CD8-positive, alpha-beta memory T cell (primary cell): ENCODE measurements around the gene MICB. TPM values are rescaled to one million over a fixed set of nuclear protein-coding genes. Genes with fewer than 3 reads are reported as not detected.

Experiments used
- CTCF ChIA-PET: fragments of 350-600 bp; sonication (Branson Sonifier 250); formaldehyde crosslinking; loops from one replicate; lab custom pipeline; 2021; ENCODE audit warnings: antibody characterized with exemption; lab: Charles Lee
- POLR2A ChIA-PET: fragments of 350-600 bp; sonication (Branson Sonifier 250); formaldehyde crosslinking; loops from one replicate; lab custom pipeline; 2021; ENCODE audit warnings: antibody characterized with exemption; lab: Charles Lee
- DNase-seq, 5 donors: peaks; one replicate each; pipeline versions ENCODE4 v3.0.0 to v3.0.0-alpha.2; 2020 to 2022; ENCODE audit warnings: mixed read lengths in 1 of 5
- H3K27ac ChIP-seq: one replicate; pipeline ENCODE4 v1.7.0; 2013; ENCODE audit warnings: low read depth, mild to moderate bottlenecking, low read length, moderate library complexity
- H3K27me3 ChIP-seq: 2 replicates; pipeline ENCODE4 v1.7.0; 2013; ENCODE audit warnings: low read length, mild to moderate bottlenecking; ENCODE audit not compliant: insufficient read depth, poor library complexity, severe bottlenecking
- H3K36me3 ChIP-seq: 2 replicates; pipeline ENCODE4 v1.7.0; 2013; ENCODE audit warnings: mild to moderate bottlenecking, low read length, moderate library complexity; ENCODE audit not compliant: insufficient read depth
- H3K4me1 ChIP-seq: 2 replicates; pipeline ENCODE4 v1.7.0; 2013; ENCODE audit warnings: mild to moderate bottlenecking, low read length, moderate library complexity; ENCODE audit not compliant: insufficient read depth
- H3K4me3 ChIP-seq: 2 replicates; pipeline ENCODE4 v1.7.0; 2013; ENCODE audit warnings: mild to moderate bottlenecking, low read length
- H3K9me3 ChIP-seq: 2 replicates; pipeline ENCODE4 v1.7.0; 2013; ENCODE audit warnings: mild to moderate bottlenecking, low read length
- H3K27ac Mint-ChIP-seq, 8 donors: one replicate each; pipeline ENCODE4 v1.8.0; 2020 to 2021; ENCODE audit warnings: mixed read lengths in 8 of 8, mild to moderate bottlenecking in 6 of 8, inconsistent platforms in 3 of 8, moderate library complexity in 3 of 8
- H3K27me3 Mint-ChIP-seq, 2 donors: one replicate each; pipeline ENCODE4 v1.8.0; 2020 to 2021; ENCODE audit warnings: mixed read lengths in 2 of 2, mild to moderate bottlenecking in 1 of 2, moderate library complexity in 1 of 2
- H3K36me3 Mint-ChIP-seq, 3 donors: one replicate each; pipeline ENCODE4 v1.8.0; 2020 to 2021; ENCODE audit warnings: mixed read lengths in 3 of 3, inconsistent platforms in 1 of 3, mild to moderate bottlenecking in 1 of 3
- H3K4me1 Mint-ChIP-seq, 3 donors: one replicate each; pipeline ENCODE4 v1.8.0; 2020 to 2021; ENCODE audit warnings: mixed read lengths in 3 of 3, inconsistent platforms in 1 of 3, mild to moderate bottlenecking in 1 of 3
- H3K4me3 Mint-ChIP-seq, 7 donors: one replicate each; pipeline ENCODE4 v1.8.0; 2020 to 2021; ENCODE audit warnings: mixed read lengths in 7 of 7, mild to moderate bottlenecking in 6 of 7, moderate library complexity in 4 of 7, inconsistent platforms in 2 of 7
- H3K9me3 Mint-ChIP-seq, 5 donors: one replicate each; pipeline ENCODE4 v1.8.0; 2020 to 2022; ENCODE audit warnings: mixed read lengths in 5 of 5, mild to moderate bottlenecking in 3 of 5, moderate library complexity in 2 of 5, inconsistent platforms in 1 of 5
- polyA plus RNA-seq: library from polyadenylated mRNA; unstranded; fragments of 300-500 nt; fragmentation: Illumina TruSeq; gene quantifications from one replicate; pipeline ENCODE4 v1.2.3, GENCODE V29; 2021
- total RNA-seq, 2 experiments: library from RNA; stranded (reverse); gene quantifications; one replicate each; pipeline ENCODE4 v1.2.3, GENCODE V29; 2021

Gene MICB
- total and polyA plus RNA-seq, 3 experiments from 2014 or later = 12.0 to 22.3 (median 21.9) TPM

GRCh38 chr6:31531771-31532643 is 34.1 kb downstream of the MICB start:
- H3K36me3 ChIP-seq = peaks cover 60% of the 10 kb centered on the region
- POLR2A ChIA-PET = no interaction called here
- Mint-ChIP-seq H3K36me3 (peaks cover 14 to 78% (median 31%) of the 10 kb centered on the region in 3 donors), H3K4me3 (no peak overlapping the region), H3K9me3 (no peaks in the 10 kb centered on the region), H3K4me1 (peaks cover 22 to 43% (median 33%) of the 10 kb centered on the region in 3 donors), H3K27ac (peak overlapping the region in 4 of 8 donors; percentile 50 to 62 (median 58)), H3K27me3 (no peaks in the 10 kb centered on the region)
- DNase-seq = no peak
- H3K9me3 ChIP-seq = no peaks in the 10 kb centered on the region
- no peak overlapping the region for H3K27ac ChIP-seq
- peaks cover 3% of the 10 kb centered on the region for H3K4me1 ChIP-seq
- CTCF ChIA-PET = no interaction called here
- no peak overlapping the region for H3K4me3 ChIP-seq
- H3K27me3 ChIP-seq = no peaks in the 10 kb centered on the region

GRCh38 chr6:31532644-31533454 is 34.9 kb downstream of the MICB start:
- no peak for DNase-seq
- H3K27ac ChIP-seq = no peak overlapping the region
- peaks cover 60% of the 10 kb centered on the region for H3K36me3 ChIP-seq
- no peaks in the 10 kb centered on the region for H3K27me3 ChIP-seq
- H3K27me3 Mint-ChIP-seq = no peaks in the 10 kb centered on the region
- no peaks in the 10 kb centered on the region for H3K9me3 ChIP-seq
- H3K36me3 Mint-ChIP-seq = peaks cover 14 to 83% (median 31%) of the 10 kb centered on the region in 3 donors
- H3K4me1 ChIP-seq = peaks cover 3% of the 10 kb centered on the region
- no peaks in the 10 kb centered on the region for H3K9me3 Mint-ChIP-seq
- CTCF ChIA-PET = no interaction called here
- peak overlapping the region in 6 of 8 donors; percentile 55 to 75 (median 64) for H3K27ac Mint-ChIP-seq
- POLR2A ChIA-PET = no interaction called here
- H3K4me3 ChIP-seq = no peak overlapping the region
- H3K4me1 Mint-ChIP-seq = peaks cover 25 to 48% (median 33%) of the 10 kb centered on the region in 3 donors
- no peak overlapping the region for H3K4me3 Mint-ChIP-seq

DNA sequence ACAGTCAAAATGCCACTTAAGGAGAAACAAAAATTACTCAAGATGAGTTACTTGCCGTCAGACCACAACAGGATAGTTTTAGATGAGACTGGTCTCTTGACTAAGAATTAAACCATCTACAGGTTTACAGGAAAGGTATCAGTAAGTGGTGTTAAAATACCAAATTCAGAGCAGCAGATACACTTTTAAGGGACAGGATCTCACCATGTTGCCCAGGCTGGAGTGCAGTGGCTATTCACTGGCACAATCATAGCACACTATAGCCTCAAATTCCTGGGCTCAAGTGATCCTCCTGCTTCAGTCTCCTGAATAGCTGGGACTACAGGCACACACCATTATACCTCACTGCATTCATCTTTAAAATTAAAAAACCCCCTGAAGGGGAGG is 35.5 kb downstream of the MICB start:
- Histone ChIP-seq H3K27ac (no peak overlapping the region), H3K36me3 (peaks cover 65% of the 10 kb centered on the region), H3K4me1 (peaks cover 9% of the 10 kb centered on the region), H3K27me3 (no peaks in the 10 kb centered on the region), H3K4me3 (no peak overlapping the region), H3K9me3 (no peaks in the 10 kb centered on the region)
- Mint-ChIP-seq H3K4me3 (no peak overlapping the region), H3K9me3 (no peaks in the 10 kb centered on the region), H3K27ac (peak overlapping the region in 3 of 8 donors; percentile 62 to 75 (median 66)), H3K4me1 (peaks cover 29 to 52% (median 38%) of the 10 kb centered on the region in 3 donors), H3K27me3 (no peaks in the 10 kb centered on the region), H3K36me3 (peaks cover 14 to 85% (median 31%) of the 10 kb centered on the region in 3 donors)
- CTCF ChIA-PET = interaction anchor here (0.9 kb wide), 1 partner anchor 65 kb away, joined by 3 read pairs; no protein-coding TSS in a partner anchor
- no peak for DNase-seq
- POLR2A ChIA-PET = no interaction called here

DNA sequence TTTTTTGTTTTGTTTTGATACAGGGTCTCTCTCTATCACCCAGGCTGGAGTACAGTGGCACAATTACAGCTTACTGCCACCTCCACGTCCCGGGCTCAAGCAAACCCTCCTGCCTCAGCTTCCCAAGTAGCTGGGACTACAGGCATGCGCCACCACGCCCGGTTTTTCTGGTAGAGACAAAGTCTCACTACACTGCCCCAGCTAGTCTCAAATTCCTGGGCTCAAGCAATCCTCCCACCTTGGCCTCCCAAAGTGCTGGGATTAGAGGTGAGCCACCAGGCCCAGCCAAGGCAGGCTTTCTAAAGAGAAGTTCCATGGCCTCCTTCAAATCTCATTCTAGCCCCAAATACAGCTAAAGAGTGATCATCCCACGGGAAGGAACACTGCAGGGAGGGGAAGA is 36.1 kb downstream of the MICB start:
- peaks cover 35 to 58% (median 43%) of the 10 kb centered on the region in 3 donors for H3K4me1 Mint-ChIP-seq
- POLR2A ChIA-PET = interaction anchor here (0.5 kb wide), 1 partner anchor 68 kb away, joined by 5 read pairs; no protein-coding TSS in a partner anchor

DNA sequence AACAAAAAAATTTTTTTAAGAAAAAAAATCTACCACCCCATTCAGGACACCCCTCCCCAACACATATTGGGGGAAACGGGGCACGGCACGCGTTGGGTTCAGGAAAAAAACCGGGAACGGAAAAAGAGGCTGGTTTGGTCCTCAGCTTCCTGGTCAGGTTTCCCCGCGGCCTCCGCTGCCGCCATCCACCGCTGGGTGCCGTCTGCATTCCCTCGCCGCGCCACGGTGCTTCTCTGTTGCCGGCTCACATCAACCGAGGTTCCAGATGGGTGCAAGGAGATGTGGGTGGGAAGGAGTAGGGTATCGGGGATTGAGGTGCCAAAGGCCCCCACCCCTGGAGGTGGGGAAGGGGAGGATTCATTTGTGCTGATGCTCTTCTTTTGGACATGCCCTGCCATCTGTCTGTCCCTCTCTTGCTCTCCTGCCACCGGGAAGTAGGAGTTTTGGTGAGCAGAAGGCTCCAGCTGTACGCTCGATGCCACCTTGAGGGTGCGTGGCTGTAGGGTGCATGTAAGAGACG is 36.6 kb downstream of the MICB start:
- no peaks in the 10 kb centered on the region for H3K27me3 ChIP-seq
- H3K9me3 Mint-ChIP-seq = no peaks in the 10 kb centered on the region
- H3K27me3 Mint-ChIP-seq = no peaks in the 10 kb centered on the region
- peak overlapping the region in 1 of 7 donors; percentile 35 for H3K4me3 Mint-ChIP-seq
- no peak overlapping the region for H3K27ac ChIP-seq
- ChIA-PET CTCF (interaction anchor here (0.9 kb wide), 1 partner anchor 64 kb away, joined by 3 read pairs; no protein-coding TSS in a partner anchor), POLR2A (interaction anchor here (0.5 kb wide), 1 partner anchor 67 kb away, joined by 5 read pairs; no protein-coding TSS in a partner anchor)
- no peaks in the 10 kb centered on the region for H3K9me3 ChIP-seq
- peaks cover 20% of the 10 kb centered on the region for H3K4me1 ChIP-seq
- H3K4me1 Mint-ChIP-seq = peaks cover 40 to 64% (median 49%) of the 10 kb centered on the region in 3 donors
- H3K27ac Mint-ChIP-seq = peak overlapping the region in 1 of 8 donors; percentile 58
- DNase-seq = no peak
- no peak overlapping the region for H3K4me3 ChIP-seq
- H3K36me3 ChIP-seq = peaks cover 77% of the 10 kb centered on the region
- H3K36me3 Mint-ChIP-seq = peaks cover 17 to 91% (median 42%) of the 10 kb centered on the region in 3 donors

More for the DNA sequence above, 36.1 kb downstream of the MICB start:
- peak overlapping the region in 3 of 8 donors; percentile 46 to 58 (median 50) for H3K27ac Mint-ChIP-seq
- no peaks in the 10 kb centered on the region for H3K9me3 Mint-ChIP-seq
- peaks cover 14 to 89% (median 36%) of the 10 kb centered on the region in 3 donors for H3K36me3 Mint-ChIP-seq
- no peak overlapping the region for H3K4me3 Mint-ChIP-seq
- H3K27me3 ChIP-seq = no peaks in the 10 kb centered on the region
- peaks cover 71% of the 10 kb centered on the region for H3K36me3 ChIP-seq
- H3K4me3 ChIP-seq = no peak overlapping the region
- no peaks in the 10 kb centered on the region for H3K9me3 ChIP-seq
- H3K27ac ChIP-seq = no peak overlapping the region
- no peak for DNase-seq
- H3K27me3 Mint-ChIP-seq = no peaks in the 10 kb centered on the region
- CTCF ChIA-PET = interaction anchor here (0.9 kb wide), 1 partner anchor 65 kb away, joined by 3 read pairs; no protein-coding TSS in a partner anchor
- peaks cover 14% of the 10 kb centered on the region for H3K4me1 ChIP-seq

DNA sequence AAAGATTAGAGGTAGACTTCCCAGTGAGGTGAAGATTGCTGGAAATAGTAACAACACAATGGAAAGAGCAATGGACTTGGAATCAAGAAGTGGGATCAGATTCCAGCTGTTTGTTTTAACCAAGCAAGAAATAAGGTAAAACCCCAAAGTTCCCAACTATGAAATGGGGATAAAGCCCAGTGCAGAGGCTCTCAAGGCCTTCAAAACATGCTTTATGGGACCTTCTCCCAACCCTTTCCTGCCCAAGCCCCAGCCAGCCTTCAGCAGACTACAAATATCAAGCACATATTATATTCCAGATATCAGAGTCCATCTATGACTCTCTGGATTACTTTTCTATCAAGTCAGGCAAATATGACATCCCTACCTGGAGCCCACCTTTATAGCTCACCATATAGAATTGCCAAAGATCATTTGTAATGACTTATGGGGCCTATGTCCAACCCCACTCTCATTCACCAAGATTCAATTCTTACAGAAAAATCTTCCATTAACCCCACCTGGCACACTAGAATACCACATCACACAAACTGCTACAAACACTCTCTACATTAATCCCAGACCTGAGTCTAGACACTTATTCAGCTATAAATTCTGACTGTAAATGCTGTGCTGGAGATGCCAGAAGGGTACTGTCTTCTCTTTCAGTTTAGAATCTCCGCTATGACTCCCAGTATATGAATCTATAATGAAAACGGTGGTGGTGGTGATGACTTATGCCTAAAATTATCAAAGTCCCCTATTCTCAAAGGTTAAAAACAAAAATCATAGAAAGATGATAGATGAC is 37.8 kb downstream of the MICB start:
- H3K27ac Mint-ChIP-seq = peak overlapping the region in 7 of 8 donors; percentile 17 to 91 (median 63)

More for the DNA sequence above, 37.8 kb downstream of the MICB start:
- Histone ChIP-seq H3K27ac (no peak overlapping the region), H3K27me3 (no peaks in the 10 kb centered on the region), H3K36me3 (peaks cover 72% of the 10 kb centered on the region), H3K4me1 (peaks cover 32% of the 10 kb centered on the region), H3K4me3 (no peak overlapping the region), H3K9me3 (no peaks in the 10 kb centered on the region)
- DNase-seq = no peak
- Mint-ChIP-seq H3K27me3 (no peaks in the 10 kb centered on the region), H3K4me1 (peaks cover 48 to 73% (median 54%) of the 10 kb centered on the region in 3 donors), H3K4me3 (peak overlapping the region in 1 of 7 donors; percentile 35), H3K9me3 (no peaks in the 10 kb centered on the region), H3K36me3 (peaks cover 18 to 91% (median 43%) of the 10 kb centered on the region in 3 donors)
- POLR2A ChIA-PET = no interaction called here
- CTCF ChIA-PET = no interaction called here
